ENCODE data around the gene HDAC4. TPM values are rescaled to one million over a fixed set of nuclear protein-coding genes. Genes with fewer than 3 reads are reported as not detected.

Gene HDAC4
- total and polyA plus RNA-seq, 5 donors: 7.8 to 29.1 (median 22.5) TPM

DNA sequence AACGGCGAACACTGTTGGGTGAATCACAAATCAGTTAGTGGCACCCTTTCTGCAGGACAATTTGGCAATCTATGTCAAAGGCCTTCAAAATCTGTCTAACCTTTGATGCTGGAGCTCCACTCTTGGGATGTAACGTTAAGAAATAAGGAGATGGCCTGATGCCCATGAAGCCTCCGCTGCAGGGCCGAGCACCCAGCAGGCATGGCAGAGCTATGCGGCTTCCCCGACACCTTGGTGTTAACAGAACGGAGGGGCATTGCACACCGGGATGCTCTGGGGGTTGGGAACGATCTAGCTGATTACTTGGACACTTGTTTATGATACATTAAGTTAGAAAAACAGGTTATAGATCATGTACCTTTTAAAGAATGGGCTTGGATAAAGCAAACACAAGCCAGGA, 265.3 kb downstream of the HDAC4 start:
- H3K4me3 ChIP-seq (ENCODE audit: low read length): no peak overlapping the region
- intact Hi-C loops (cut with DNase I): no loop called here

DNA sequence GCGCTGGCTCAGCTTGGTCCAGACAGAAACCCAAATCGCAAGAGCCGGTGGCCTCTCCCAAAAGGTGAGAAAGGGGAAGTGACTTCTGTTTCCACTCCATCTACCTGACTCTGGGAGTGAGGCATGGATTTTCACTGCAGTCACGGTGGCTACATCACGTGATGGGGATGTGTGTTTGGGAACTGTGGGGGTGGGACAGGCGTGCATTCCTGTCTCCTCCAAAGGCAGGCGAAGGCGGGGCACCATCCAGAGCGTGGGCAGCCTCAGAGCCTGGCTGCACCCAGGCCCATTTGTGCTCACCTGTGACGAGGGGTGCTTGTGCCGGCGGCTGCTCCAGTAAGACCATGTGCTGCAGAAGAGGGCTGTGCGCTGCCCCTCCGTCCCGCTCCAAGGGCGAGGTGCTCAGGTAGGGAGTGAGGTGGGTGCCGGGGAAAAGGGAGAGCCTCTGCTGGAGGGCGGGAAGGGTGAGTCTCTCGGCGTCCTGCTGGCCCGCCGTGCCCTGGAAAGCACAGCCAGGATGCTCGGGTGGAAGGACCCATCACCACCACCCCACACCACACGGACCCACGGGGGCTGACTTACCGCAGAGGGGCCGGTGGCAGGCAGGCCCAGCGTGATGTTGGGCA, 266.8 kb downstream of the HDAC4 start:
- no peak for ATAC-seq
- H3K27ac ChIP-seq (ENCODE audit: low read length): no peak overlapping the region
- DNase-seq: peak in 2 of 3 donors; percentile 34 to 53
- no peaks in the 10 kb centered on the region for H3K9me3 ChIP-seq (ENCODE audit: control insufficient read depth, low read length)
- no peak overlapping the region for H3K4me3 ChIP-seq (ENCODE audit: low read length)
- peaks cover 4% of the 10 kb centered on the region for H3K4me1 ChIP-seq (ENCODE audit: control insufficient read depth, insufficient read depth, low read length)
- WGBS: 95% methylated on average over 28 of the region's 28 CpGs
- intact Hi-C loops (cut with DNase I): no loop called here
- no peaks in the 10 kb centered on the region for H3K27me3 ChIP-seq (ENCODE audit: control insufficient read depth, insufficient read depth)

More for the DNA sequence above, 265.3 kb downstream of the HDAC4 start:
- ATAC-seq: no peak
- no peak overlapping the region for H3K27ac ChIP-seq (ENCODE audit: low read length)
- no peaks in the 10 kb centered on the region for H3K27me3 ChIP-seq (ENCODE audit: control insufficient read depth, insufficient read depth)
- WGBS: 96% methylated on average over 10 of the region's 10 CpGs
- DNase-seq: peak in 1 of 3 donors; percentile 22
- peaks cover 4% of the 10 kb centered on the region for H3K4me1 ChIP-seq (ENCODE audit: control insufficient read depth, insufficient read depth, low read length)
- no peaks in the 10 kb centered on the region for H3K9me3 ChIP-seq (ENCODE audit: control insufficient read depth, low read length)

DNA sequence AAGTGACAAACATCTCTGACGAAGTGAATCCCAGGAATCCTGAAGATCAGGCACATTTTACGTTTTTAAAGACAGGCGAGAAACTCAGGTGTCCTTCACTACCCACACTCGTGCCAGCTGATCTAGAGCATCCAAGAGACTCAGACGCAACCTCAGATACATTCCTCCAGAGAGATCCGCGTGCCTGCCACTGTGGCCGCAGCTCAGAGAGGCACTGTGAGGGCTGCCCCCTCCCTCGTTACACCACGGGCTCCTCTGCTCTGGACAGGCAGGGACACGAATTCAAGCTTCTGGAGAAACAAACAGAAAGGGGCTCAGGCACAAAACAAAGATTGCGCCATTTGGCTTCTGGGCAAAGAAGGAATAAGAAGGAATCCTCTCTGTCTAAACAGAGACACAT, 268.0 kb downstream of the HDAC4 start:
- DNase-seq (peak in 2 of 3 donors; percentile 2 to 13), ATAC-seq (no peak)
- H3K4me1 ChIP-seq (ENCODE audit: control insufficient read depth, insufficient read depth, low read length): peaks cover 4% of the 10 kb centered on the region
- H3K4me3 ChIP-seq (ENCODE audit: low read length): no peak overlapping the region
- H3K27ac ChIP-seq (ENCODE audit: low read length): no peak overlapping the region
- H3K27me3 ChIP-seq (ENCODE audit: control insufficient read depth, insufficient read depth): no peaks in the 10 kb centered on the region
- no peaks in the 10 kb centered on the region for H3K9me3 ChIP-seq (ENCODE audit: control insufficient read depth, low read length)
- intact Hi-C loops (cut with DNase I): no loop called here
- 91% methylated on average over 12 of the region's 12 CpGs for WGBS

DNA sequence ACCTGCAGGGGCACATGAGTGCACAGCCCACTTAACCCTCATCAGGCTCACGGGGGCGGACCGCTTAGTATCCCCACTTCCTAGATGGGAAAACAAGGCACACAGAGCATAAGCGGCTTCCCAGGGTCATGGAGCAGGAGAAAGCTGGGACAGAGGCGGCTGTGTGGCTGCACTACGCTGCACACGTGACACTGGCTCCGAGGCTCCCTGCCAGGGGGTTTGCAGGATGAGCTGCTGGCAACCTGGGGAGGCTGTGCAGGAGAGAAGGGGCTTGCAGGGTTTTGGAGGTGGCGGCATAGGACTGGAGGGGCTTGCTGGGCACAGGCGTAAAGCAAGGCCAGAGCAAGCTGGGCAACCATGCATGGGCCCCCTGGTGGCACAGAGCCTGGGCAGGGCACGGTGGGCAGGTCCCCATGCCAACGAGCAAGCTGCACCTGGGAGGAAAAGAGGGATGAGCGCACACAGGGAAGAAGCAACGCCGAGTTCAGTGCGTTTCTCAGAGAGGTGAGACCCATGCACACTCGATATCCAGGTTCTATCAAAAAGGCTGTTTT, 268.6 kb downstream of the HDAC4 start:
- WGBS: 94% methylated on average over 17 of the region's 17 CpGs
- DNase-seq: peak in 2 of 3 donors; percentile 22 to 30
- intact Hi-C loops (cut with DNase I): no loop called here
- Histone ChIP-seq H3K4me3 (ENCODE audit: low read length) (no peak overlapping the region), H3K27ac (ENCODE audit: low read length) (no peak overlapping the region), H3K9me3 (ENCODE audit: control insufficient read depth, low read length) (no peaks in the 10 kb centered on the region), H3K27me3 (ENCODE audit: control insufficient read depth, insufficient read depth) (no peaks in the 10 kb centered on the region), H3K4me1 (ENCODE audit: control insufficient read depth, insufficient read depth, low read length) (peaks cover 3% of the 10 kb centered on the region)
- ATAC-seq: no peak

DNA sequence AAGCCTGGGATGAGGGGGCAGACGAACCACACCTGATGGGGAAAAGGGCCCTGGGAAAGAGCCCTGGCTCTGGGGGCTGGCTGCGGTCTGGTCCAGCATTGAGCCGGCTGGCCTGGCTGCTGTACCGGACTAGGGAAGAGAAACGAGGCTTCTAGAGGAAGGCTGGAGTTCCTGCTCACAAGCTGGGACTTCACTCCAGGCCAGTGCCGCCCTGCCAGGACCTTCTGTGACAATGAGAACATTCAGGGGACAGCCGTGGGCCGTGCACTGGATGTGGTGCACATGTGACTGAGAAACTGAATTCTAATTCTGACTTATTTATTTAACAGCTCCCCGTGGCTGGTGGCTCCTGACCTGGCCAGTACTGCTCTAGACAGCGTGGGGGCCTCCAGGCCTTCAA, 269.3 kb downstream of the HDAC4 start:
- peak in 2 of 3 donors; percentile 28 to 48 for DNase-seq
- H3K4me1 ChIP-seq (ENCODE audit: control insufficient read depth, insufficient read depth, low read length): no peaks in the 10 kb centered on the region
- ATAC-seq: no peak
- H3K4me3 ChIP-seq (ENCODE audit: low read length): no peak overlapping the region
- H3K9me3 ChIP-seq (ENCODE audit: control insufficient read depth, low read length): no peaks in the 10 kb centered on the region
- 86% methylated on average over 10 of the region's 10 CpGs for WGBS
- no peak overlapping the region for H3K27ac ChIP-seq (ENCODE audit: low read length)
- intact Hi-C loops (cut with DNase I): no loop called here
- H3K27me3 ChIP-seq (ENCODE audit: control insufficient read depth, insufficient read depth): no peaks in the 10 kb centered on the region

DNA sequence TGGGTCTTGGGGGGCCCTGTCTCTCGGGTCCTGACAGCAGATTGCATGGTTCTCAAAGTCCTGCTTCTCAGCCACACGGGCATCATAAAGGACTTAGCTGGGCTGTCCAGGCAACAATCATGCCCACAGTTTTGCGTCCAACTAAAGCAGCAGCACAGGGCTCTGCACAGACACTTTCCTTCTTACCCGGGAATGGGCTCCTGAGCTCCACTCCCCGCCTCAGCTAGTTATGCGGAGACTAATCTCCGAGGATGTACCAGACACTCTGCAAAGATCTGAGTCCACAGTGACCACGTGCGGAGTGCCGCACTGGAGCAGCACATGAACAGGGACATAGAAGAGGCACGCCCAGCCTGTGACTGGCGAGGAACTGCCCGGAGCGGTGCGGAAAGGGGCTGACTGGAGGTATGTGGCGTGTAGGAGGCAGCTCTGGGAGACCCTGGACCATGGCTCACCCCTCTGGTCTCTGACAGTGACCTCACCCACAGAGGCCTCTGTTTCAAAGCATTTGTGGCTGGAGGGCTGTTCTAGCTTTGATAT, 270.0 kb downstream of the HDAC4 start:
- H3K4me3 ChIP-seq (ENCODE audit: low read length): no peak overlapping the region
- DNase-seq: peak in 1 of 3 donors; percentile 27
- H3K27me3 ChIP-seq (ENCODE audit: control insufficient read depth, insufficient read depth): no peaks in the 10 kb centered on the region
- H3K27ac ChIP-seq (ENCODE audit: low read length): no peak overlapping the region
- intact Hi-C loops (cut with DNase I): no loop called here
- no peak for ATAC-seq
- H3K9me3 ChIP-seq (ENCODE audit: control insufficient read depth, low read length): no peaks in the 10 kb centered on the region
- WGBS: 97% methylated on average over 16 of the region's 16 CpGs
- no peaks in the 10 kb centered on the region for H3K4me1 ChIP-seq (ENCODE audit: control insufficient read depth, insufficient read depth, low read length)

DNA sequence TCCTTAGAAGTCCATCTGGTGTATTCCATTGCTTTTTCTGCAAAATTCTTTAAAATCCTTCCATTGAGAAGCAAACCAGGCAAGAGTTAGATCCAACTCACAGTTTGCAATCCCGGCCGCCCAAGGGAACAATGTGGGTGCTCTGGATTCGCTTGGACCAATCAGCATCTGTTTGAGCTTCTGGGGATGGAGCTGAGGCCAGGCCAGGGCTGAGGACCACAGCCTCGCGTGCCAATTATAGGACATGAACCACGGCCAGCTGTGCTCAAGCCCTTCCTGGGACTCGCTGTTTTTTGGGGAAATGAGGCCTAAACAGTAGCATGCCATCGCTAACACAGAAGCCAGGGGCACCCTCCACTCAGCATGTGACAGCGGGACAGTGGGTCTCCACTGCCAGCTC, 270.8 kb downstream of the HDAC4 start:
- DNase-seq (peak in 2 of 3 donors; percentile 26 to 27), ATAC-seq (no peak)
- Histone ChIP-seq H3K4me3 (ENCODE audit: low read length) (no peak overlapping the region), H3K4me1 (ENCODE audit: control insufficient read depth, insufficient read depth, low read length) (no peaks in the 10 kb centered on the region), H3K9me3 (ENCODE audit: control insufficient read depth, low read length) (no peaks in the 10 kb centered on the region), H3K27ac (ENCODE audit: low read length) (no peak overlapping the region), H3K27me3 (ENCODE audit: control insufficient read depth, insufficient read depth) (no peaks in the 10 kb centered on the region)
- intact Hi-C loops (cut with DNase I): no loop called here
- 89% methylated on average over 9 of the region's 9 CpGs for WGBS

DNA sequence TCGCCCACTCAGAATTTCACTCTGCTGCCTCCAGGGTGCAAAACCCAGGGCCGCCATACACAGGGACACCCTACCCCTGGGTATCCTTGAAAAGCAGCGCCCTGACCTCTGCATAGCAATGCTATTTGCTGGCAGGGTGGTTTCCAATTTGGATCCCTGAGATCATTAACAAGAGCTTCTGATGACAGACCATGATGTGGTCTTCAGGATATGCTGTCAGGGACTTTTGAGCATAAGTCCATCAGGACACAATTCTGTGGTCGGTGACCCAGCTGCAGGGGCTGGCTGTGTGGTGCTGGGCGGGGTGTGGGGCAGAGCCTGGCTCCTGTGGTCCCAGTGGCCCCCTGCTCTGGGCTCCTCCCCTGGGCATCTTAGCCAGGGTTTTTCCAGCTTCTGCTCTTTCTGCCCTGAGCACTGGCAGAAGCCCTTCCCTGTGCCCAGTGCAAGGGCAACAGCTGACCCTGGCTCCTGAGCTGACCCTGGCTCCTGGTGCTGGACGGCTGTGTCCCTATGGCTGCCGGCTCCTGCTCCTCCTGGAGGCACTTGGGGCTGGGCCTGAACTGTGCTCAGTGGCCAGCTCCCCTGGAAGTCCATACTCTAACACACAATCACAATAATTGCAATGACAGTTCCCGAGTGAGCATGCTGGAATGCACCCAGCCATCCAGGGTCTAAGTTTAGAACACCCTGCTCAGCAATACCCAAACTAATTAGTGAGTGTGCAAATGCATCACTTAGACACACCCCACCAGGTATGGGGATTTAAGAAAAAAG, 271.5 kb downstream of the HDAC4 start:
- DNase-seq (peak in 2 of 3 donors; percentile 24 to 33), ATAC-seq (no peak)
- Histone ChIP-seq H3K27me3 (ENCODE audit: control insufficient read depth, insufficient read depth) (no peaks in the 10 kb centered on the region), H3K9me3 (ENCODE audit: control insufficient read depth, low read length) (no peaks in the 10 kb centered on the region), H3K4me3 (ENCODE audit: low read length) (no peak overlapping the region), H3K4me1 (ENCODE audit: control insufficient read depth, insufficient read depth, low read length) (no peaks in the 10 kb centered on the region), H3K27ac (ENCODE audit: low read length) (no peak overlapping the region)
- 80% methylated on average over 8 of the region's 8 CpGs for WGBS
- intact Hi-C loops (cut with DNase I): no loop called here

DNA sequence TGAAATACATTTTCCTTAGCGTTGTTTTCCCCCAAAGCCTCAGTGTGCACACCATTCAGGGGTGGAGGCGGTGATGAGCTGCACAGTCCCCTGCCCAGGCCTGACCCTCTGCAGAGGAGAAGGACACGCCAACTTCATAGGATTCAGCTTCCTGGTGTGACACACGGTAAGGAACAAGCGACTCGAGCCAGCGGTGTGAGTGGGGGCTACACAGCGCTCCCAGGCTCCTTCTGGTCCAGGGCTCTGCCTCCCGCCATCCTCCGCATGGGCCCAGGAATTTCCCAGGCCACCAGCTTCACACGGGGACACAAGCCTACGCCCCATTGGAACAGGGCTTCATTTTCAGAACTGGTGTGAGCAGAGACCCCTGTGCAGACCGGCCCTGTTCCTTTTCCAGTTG, 272.1 kb downstream of the HDAC4 start:
- intact Hi-C loops (cut with DNase I): no loop called here
- ATAC-seq: no peak
- H3K27me3 ChIP-seq (ENCODE audit: control insufficient read depth, insufficient read depth): no peaks in the 10 kb centered on the region
- H3K4me1 ChIP-seq (ENCODE audit: control insufficient read depth, insufficient read depth, low read length): no peaks in the 10 kb centered on the region
- WGBS: 90% methylated on average over 13 of the region's 13 CpGs
- DNase-seq: peak in 2 of 3 donors; percentile 23 to 32
- no peak overlapping the region for H3K4me3 ChIP-seq (ENCODE audit: low read length)
- no peak overlapping the region for H3K27ac ChIP-seq (ENCODE audit: low read length)
- H3K9me3 ChIP-seq (ENCODE audit: control insufficient read depth, low read length): no peaks in the 10 kb centered on the region

DNA sequence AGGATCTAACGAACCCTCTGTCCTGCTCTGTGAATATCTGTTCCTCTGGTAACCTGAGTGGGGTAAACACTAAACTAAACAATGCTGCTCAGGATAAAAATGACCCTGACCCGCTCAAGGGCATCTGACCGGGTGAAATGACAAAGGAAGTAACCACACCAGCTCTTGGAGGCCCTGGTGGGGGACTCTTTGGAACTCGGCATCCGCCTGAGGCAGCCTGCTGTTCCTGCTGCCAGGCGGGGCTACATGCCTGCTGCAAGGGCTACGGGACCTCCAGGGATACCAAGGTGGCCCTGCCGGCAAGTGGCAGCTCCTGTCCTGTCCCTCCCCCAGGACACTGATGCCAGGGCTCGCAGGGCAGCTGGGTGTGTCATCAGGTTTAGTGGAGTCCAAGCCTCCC, 273.3 kb downstream of the HDAC4 start:
- Histone ChIP-seq H3K4me1 (ENCODE audit: control insufficient read depth, insufficient read depth, low read length) (no peaks in the 10 kb centered on the region), H3K9me3 (ENCODE audit: control insufficient read depth, low read length) (no peaks in the 10 kb centered on the region), H3K27me3 (ENCODE audit: control insufficient read depth, insufficient read depth) (no peaks in the 10 kb centered on the region), H3K27ac (ENCODE audit: low read length) (no peak overlapping the region), H3K4me3 (ENCODE audit: low read length) (no peak overlapping the region)
- 83% methylated on average over 9 of the region's 9 CpGs for WGBS
- intact Hi-C loops (cut with DNase I): no loop called here
- DNase-seq: peak in 2 of 3 donors; percentile 32 to 43
- no peak for ATAC-seq

Measured in right cardiac atrium (tissue), 5 donors.